GM18951 (cell line): ENCODE results near the gene PTPN18.

Experiments used
- POLR2A ChIP-seq: IDR thresholded peaks from 4 replicates; pipeline ENCODE4 v1.6.1; 2011; ENCODE audit warnings: mild to moderate bottlenecking; ENCODE audit not compliant: insufficient read length, insufficient read depth; ENCODE audit errors: extremely low read depth
- in situ Hi-C: fragments of 300-500 bp; cut with MboI; formaldehyde crosslinking; loops from one replicate; pipeline ENCODE4 v1.12.0; 2022; ENCODE audit warnings: low sequenced_read_pairs, mixed read lengths, inconsistent platforms; ENCODE audit not compliant: unreplicated experiment

Gene PTPN18

DNA sequence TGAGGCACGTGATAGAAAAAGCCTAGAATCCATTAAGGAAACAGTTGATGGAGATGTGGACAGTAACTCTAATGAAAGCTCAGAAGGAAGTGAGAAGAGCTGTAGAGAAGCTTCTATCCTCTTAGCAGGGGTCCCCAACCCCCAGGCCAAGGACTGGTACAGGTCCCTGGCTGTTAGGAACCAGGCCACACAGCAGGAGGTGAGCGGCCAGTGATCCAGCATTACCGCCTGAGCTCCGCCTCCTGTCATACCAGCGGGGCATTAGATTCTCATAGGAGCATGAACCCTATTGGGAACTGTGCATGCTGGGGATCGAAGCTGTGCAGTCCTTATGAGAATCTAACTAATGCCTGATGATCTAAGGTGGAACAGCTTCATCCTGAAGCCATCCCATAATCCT, 21.8 kb upstream of the PTPN18 start:
- TF ChIP-seq POLR2A = no peak
- in situ Hi-C loops = loop anchor here (25.0 kb wide), 2 partner anchors 147 to 397 kb away; partner anchors contain the start of genes MZT2B, SMPD4 and TUBA3E

DNA sequence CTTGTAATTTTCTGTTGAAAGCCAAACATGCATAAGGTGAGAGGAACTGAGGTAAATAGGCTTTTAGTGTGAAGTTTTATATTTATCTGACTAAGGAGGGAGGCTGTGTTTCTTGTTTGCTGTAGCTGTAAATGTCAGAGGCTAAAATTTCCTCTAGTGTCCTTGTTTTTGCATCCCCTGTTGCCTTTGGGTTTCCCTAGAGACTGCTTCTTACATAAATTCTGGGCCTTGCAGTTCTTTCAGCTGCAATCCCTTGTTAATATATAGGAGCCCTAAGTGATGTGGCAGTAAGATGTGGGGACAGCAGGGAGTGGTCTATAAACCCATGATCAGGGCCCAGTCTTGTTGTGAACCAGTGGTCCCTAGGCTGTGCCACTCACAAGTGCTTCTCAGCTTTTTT, 20.6 kb upstream of the PTPN18 start:
- in situ Hi-C loops = loop anchor here (25.0 kb wide), 2 partner anchors 148 to 398 kb away; partner anchors contain the start of genes MZT2B, SMPD4 and TUBA3E

DNA sequence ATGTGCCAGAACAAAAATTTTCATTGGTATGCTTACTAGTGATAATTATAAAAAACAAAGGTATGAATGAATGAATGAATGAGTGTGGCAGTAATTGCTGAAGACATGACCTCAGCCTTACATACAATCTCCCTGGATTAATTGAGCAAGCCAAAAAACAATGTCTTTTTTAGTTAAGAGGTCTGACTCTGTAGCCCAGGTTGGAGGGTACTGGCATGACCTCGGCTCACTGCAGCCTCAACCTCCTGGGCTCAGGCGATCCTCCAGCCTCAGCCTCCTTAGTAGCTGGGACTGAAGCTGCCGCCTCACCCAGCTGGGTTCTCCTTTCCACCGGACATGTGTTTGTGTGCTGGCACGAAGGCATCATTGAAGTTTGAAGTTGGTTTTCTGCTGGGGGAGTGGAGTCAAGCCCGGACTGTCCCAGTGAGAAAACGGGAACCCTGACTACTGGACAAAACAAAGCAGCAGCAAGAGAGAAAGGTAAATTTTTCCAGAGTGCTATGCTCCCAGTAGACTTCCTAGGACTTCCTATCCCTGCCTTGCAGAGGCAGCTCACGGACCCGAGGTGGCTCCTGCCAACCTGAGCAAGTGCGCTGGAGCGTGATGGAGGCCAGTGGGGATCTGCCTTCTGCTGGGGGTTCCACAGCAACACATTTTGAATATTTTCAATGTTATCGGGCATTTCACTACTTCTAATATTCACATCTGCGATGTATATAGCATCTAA, 19.5 kb upstream of the PTPN18 start:
- in situ Hi-C loops = loop anchor here (25.0 kb wide), 2 partner anchors 149 to 399 kb away; partner anchors contain the start of genes MZT2B, SMPD4 and TUBA3E

More for the DNA sequence above, 20.6 kb upstream of the PTPN18 start:
- no peak for TF ChIP-seq POLR2A

DNA sequence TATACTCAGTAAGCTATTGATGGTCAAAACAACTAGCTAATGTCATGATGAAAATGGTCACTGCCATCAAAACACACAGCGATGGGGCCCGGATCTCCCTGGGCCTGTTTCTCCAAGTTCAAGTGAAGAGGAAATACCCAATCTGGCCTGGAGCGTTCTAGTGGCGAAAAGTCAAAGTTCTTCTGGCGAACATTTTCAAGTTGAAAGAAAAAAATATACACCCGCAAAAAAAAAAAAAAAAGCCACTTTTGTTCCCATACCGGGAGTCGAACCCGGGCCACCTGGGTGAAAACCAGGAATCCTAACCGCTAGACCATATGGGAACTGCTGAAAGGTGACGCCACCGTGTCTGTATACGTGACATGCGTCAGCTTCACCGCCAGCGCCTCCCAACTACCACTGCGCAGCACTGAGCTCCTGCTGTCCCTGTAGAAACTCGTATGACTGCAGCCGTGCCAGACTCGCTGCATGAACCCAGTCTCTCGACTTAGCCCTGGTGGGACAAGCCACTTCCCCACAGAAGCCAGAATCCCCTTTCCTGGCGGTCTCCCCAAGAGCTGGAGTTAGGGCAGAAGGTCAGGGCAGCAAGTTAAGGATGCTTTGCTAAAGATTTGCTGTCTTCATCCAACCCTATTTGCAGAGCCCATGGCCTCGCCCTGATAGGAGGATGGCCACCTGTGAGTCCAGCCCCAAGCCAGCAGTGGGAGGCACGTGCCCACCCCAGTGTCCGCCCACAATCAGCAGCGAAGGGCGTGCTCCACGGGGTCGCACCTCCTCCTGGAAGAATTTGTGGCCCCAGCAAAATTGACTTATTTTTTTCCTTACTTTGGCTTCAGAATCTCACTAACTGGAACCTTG, 18.8 kb upstream of the PTPN18 start:
- in situ Hi-C loops = loop anchor here (25.0 kb wide), 2 partner anchors 150 to 400 kb away; partner anchors contain the start of genes MZT2B, SMPD4 and TUBA3E
- peak; percentile 68 for TF ChIP-seq POLR2A

More for the DNA sequence above, 19.5 kb upstream of the PTPN18 start:
- TF ChIP-seq POLR2A = no peak

DNA sequence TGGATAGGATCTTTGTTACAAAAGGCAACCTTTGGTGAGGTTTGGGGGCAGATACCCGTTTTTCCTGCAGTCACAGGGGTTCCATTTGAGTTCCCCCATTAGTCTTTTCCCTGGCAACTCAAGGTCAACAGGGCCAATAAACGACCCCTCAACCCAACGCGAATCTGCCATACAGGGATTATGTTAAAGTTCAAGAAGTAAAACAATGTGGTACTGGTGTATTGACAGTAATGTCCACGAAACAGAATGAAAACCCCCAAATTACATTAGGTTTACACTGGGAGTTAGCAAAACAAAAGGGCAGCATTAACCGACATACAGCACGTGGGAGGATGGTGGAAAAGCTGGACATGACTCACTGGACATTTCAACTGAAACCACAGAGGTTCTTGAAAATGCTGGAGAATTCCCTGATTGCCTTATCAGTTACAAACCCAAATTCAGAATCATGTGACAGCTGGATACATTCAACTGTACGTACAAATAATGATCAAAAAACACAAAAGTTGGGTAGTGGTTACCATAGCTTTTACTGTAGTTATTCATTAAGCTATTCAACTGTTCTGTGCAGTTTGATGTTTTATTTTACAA, 18.0 kb upstream of the PTPN18 start:
- TF ChIP-seq POLR2A = no peak
- in situ Hi-C loops = loop anchor here (25.0 kb wide), 2 partner anchors 151 to 401 kb away; partner anchors contain the start of genes MZT2B, SMPD4 and TUBA3E

DNA sequence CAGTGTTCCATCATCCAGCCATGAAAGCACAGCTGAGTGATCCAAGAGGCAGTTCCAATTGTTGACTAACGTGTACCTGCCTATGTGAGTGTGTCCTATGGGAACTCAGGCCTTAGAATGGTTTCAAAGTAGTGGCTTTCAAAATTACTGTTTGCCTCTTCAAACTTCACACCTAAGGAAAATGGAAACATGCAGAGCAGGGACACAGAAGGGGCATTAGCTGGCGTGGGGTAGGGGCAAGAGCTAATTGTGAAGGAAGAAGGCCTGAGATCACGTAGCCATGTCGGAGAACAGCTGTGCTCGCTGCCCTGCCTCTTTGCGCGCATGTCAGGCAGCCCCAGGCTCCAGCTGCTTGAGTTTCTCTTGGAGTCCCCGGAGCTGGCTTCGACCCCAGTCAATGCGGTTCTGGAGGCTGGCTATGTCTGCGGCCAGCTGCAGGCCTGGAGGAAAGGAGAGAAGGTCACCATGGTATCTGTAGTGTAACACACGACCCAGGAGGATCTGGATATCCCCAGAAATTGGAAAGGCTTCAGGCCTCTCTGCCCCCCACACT, 17.0 kb upstream of the PTPN18 start:
- in situ Hi-C loops = loop anchor here (25.0 kb wide), 2 partner anchors 152 to 402 kb away; partner anchors contain the start of genes MZT2B, SMPD4 and TUBA3E
- no peak for TF ChIP-seq POLR2A

DNA sequence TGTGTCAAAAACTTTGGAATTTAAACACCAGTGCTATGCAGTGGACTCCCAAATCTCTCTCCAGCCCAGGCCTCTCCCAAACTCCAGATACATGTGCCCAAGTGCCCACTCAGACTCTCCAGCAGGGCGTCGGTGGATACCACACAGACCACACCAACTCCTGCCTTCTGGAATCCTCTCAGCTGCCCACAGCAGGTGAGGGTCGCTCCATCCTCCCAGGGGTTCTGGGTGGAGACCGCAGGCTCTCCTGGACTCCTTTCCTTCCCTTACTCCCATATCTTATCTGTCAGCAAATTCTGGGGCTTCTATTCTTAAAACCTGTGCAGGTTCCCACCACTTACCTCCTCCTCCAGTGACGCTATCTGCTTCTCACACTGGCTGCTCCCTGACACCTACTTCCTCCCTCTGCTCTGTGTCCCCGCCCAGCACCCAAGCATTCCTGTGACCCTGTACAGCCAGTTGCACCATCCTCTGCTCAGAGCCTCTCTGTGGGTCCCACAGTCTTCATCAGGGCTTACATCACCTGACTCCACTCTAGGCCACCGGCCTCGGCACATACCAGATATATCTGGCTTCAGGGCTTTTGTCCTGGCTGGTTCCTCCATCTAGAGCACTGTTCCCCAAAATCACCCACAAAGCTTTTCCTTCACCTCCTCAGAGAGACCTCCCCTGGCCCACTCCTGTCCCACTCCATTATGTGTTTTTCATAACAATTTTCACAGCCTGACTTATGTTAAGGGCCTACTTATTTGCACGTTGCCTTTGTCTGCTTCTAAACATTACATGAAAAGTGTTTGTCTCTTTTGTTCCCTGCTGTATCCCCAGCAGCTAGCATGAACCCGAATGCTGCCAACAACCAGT, 15.7 kb upstream of the PTPN18 start:
- no peak for TF ChIP-seq POLR2A
- in situ Hi-C loops = loop anchor here (25.0 kb wide), 2 partner anchors 153 to 403 kb away; partner anchors contain the start of genes MZT2B, SMPD4 and TUBA3E

DNA sequence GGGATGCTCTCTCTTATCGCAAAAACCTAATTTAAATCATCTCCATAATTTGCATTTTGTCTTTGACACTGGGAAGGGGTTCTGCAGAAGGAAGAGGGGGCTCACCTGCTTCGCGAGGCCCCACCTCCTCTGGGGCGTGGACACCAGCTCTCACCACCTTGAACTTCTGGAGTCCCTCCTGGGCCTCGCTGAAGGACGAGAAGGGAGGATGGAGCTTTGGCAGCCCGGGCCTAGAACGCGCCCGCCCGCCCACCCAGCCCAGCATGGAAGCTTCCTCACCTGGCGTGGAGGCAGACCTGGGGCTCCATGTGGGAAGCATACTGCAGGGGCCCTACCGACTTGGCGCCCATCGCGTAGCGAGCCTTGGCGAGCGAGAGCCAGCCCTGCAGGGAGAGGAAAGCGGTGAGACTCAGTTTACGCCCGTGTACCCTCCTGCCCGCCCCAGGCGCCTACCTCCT, 14.3 kb upstream of the PTPN18 start:
- TF ChIP-seq POLR2A = no peak
- in situ Hi-C loops = loop anchor here (25.0 kb wide), 2 partner anchors 154 to 404 kb away; partner anchors contain the start of genes MZT2B, SMPD4 and TUBA3E

DNA sequence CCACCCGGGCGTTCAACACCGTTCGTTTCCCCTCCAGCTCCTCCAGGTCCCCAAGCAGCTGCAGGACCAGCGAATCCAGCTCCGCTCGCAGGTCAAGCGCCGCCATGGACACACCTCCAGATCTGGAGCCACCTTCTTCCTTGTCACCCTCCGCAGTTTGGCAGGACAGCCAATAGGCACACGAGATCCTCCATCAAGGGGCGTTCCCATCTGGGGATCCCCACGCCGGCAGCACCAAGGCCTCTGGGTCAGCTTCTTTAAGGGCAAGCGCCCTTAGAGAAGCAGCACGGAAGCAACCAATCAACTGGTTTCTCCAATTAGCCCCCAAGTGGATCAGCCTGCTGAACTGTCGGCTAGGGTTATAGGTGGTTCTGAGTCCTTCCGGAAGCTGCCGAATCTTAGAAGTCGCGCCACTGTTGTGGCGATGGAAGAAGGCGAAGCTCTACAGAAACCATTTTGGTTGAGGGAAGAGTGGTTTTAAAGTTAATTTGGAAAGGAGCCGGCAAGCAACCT, 13.8 kb upstream of the PTPN18 start:
- TF ChIP-seq POLR2A = peak; percentile 56

DNA sequence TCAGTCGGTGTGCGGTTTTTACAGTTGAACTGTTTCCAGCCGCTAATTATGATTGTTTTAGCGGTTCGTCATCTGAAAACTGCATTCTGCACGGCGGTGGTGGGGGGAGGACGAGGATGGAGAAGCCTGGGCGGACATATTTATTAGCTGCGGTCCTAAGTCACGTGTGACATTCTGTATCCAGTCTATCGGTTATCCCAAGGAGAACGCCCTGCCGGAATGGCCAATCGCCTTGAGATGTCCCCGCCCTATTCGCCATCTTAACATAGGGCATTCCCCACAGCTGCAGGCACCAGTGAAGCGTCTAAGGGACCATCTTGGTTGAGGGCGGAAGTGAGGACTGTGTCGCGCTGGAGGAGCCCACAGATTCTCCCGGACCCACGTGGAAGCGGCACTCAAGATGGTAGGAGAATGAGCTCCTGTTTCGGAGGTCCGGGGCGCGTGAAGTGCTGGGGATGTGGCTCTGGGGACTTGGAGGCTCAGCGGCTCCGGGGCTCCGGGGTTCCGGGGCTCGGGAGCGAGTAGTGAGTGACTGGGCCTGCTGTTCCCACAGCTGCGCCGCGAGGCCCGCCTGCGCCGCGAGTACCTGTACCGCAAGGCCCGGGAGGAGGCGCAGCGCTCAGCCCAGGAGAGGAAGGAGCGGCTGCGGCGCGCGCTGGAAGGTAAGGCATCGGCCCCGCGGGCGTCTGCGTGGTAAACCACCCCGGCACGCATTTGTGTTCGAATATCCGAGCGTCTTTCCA, 13.2 kb upstream of the PTPN18 start, which contains the start of gene IMP4:
IMP4 (plus strand) TSS at position 365 of the 743 bp plus-strand sequence; CDS start at position 401, 36 bp downstream.
- peak; percentile 85 for TF ChIP-seq POLR2A
- in situ Hi-C loops = loop anchor here (25.0 kb wide), 2 partner anchors 155 to 405 kb away; partner anchors contain the start of genes MZT2B, SMPD4 and TUBA3E

More for the DNA sequence above, 13.8 kb upstream of the PTPN18 start:
- in situ Hi-C loops = loop anchor here (25.0 kb wide), 2 partner anchors 155 to 405 kb away; partner anchors contain the start of genes MZT2B, SMPD4 and TUBA3E
